Non-pigmented ciliary epithelial cell (primary cell): ENCODE data around the gene TFCP2L1.

Experiments
- DNase-seq: peaks from one replicate; pipeline ENCODE4 v3.0.0-alpha.2; 2010; ENCODE audit warnings: low read depth

The TFCP2L1 gene

GRCh38 chr2:121196132-121196848 lies 88.7 kb downstream of the TFCP2L1 start:
- DNase-seq = no peak

DNA sequence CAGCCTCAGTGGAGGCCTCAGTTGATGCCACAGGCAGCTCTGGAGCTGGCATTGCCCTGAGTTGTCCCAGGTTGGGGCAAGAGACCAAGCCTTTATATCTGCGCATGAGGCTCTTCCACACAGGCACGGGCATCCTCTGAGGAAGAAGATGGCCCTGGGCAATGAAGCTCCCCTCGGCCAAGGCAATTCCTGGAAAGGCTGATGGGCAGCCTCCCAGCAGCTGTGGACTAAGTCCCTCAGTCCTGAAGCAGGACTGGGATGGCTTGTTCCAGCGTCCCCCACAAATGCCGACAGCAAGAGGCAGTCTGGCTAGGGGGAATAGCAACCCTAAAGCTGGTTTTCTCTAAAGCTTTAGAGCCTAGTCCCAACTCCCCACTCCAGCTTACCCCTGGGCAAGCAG lies 90.0 kb downstream of the TFCP2L1 start:
- DNase-seq = no peak

GRCh38 chr2:121194626-121195025 lies 90.4 kb downstream of the TFCP2L1 start:
- DNase-seq = no peak

DNA sequence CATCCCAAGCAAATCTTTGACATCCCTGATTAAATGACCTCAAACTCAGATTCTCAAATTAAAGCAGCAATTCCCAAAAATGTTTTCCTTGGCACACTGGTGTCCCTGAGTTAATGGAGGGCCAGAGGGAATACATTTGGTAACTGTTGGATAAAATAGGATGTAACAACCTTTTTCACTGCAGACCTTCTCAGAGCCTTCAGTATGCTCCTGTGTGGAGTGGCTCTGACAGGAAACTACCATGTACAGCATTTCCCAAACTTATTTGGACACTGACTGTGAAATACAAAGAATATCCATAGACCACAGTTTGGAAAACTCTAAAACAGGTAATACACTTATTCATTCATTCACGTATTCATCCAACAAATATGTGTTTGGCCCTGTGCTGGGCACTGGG lies 91.8 kb downstream of the TFCP2L1 start:
- no peak for DNase-seq

- no peak for DNase-seq
Observed at GRCh38 chr2:121192576-121192975, 92.4 kb downstream of the TFCP2L1 start.

GRCh38 chr2:121191191-121192170 lies 93.5 kb downstream of the TFCP2L1 start:
- DNase-seq = no peak

DNA sequence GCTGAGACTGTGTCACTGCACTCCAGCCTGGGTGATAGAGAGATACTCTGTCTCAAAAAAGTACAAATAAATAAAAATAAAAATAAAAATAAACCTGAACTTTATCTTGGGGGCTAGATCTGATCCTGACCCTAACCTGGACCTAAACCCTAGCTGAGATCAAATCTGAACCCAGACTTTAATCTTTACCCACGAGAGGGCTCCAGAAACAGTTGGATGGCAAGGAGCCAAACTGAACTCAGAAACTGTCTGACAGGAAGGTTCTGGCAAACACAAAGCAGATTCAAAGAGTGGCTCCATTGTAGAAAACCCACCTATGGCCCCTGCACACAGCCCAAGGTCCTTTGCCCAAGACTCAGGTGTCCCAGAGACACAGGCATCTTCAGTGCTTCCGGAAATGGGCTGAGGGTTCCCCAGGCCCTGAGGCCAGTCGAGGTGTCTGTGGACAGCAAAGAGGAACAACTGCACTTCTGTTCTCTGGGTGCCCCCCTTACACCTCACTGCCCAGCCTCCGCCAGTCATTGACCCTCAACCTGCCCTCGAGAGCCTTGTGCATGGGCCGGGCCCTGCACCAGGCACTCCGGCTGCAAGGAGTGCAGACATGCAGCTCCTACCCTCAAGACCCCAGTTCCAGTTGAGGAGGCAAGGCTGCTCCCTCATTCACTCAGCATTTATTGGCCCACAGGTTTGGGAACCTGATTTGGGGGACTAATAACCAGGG lies 95.2 kb downstream of the TFCP2L1 start:
- no peak for DNase-seq

GRCh38 chr2:121189011-121189410 lies 96.0 kb downstream of the TFCP2L1 start:
- no peak for DNase-seq

GRCh38 chr2:121187982-121188411 lies 97.0 kb downstream of the TFCP2L1 start:
- no peak for DNase-seq

DNA sequence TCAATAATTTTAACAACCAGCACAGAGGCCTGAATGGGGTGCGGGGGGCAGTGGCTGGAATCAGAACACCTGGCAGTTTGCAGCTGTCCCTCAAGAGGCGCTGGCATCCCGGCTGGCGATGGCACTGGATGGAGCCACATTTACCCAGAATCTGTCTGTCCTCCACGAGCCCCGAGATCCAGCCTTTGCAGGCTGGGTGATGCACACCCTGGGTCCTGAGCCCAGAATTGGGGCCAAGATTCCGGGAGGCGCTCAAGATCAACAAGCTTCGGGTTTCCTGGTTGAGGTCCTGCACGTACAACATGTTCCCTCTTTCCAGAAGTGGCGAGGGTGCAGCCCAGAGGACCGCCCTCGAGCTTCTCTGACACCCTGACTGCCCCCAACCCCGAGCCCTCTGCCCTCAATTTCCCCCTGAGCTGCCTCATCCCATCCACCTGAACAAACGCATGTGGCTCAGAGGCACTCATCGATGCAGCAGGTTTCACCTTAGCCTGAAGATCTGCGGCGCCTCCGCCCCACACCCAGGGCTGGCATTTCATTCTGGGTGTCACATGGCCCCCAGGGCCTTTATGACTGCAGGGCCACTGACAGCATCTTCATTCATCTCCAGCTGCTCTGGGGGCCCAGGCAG lies 97.5 kb downstream of the TFCP2L1 start:
- no peak for DNase-seq

GRCh38 chr2:121186261-121186660 lies 98.7 kb downstream of the TFCP2L1 start:
- no peak for DNase-seq

DNA sequence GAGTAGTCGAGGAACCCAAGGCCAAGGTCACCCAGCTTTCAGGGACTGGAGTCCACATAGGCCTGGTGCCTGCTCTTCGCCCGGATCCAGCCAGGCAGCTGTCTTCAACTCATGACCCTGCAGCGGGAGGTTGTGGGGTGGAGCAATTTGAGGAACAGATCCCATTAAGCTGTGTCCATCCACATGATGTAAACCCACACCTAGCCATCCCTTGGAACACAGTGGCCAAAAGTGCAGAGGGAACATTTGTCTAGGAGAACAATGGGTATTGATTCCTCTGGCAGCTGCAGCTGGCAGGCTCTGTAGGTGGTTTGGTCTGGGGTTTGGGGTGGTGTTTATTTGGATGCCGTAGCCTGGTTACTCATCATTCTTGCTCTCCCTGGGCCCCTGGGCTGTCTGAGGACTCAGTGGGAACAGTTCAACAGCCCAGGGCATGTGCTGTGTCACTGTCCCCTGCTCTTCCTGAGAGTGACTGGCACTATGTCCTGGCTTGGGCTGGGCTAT lies 99.4 kb downstream of the TFCP2L1 start:
- no peak for DNase-seq

DNA sequence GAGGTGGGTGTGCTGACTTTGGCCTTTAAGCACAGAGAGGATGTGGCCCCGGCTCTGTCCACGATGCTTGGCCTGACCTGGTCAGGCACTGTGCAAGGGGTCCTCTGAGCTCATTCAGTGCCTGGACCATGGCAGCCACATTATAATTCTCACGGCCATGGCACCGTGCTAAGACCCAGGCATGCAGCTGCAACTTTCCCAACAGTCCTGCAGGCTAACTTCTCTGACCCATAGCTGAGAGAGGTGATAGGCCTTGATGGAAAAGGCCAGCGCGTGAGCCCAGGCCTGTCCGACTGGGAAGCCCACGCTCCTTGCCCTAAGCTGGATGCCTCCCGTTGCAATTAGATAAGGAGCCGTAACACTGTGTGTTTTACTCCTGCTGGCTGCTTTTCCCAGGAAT lies 99.9 kb downstream of the TFCP2L1 start:
- DNase-seq = no peak

GRCh38 chr2:121184248-121184862 lies 100.6 kb downstream of the TFCP2L1 start:
- no peak for DNase-seq

DNA sequence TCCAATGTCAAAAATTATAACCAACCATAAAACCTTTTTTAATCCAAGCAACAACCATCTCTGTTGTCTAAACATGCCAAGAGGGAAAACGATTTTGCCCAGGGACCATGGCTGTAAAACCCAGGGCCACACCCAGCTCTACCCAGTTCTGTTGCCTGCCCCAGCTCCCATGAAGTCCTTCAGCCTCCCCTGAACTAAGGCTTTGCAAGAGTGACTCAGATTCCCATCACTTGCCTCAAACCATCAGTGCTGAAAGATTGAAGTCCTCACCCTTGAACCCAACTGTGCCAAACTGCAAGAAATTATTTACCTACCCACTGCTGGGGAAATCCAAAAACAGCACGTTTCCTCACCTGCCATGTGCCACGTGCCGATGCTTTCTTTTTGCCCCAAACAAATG lies 102.5 kb downstream of the TFCP2L1 start:
- DNase-seq = no peak

GRCh38 chr2:121179467-121179866 lies 105.5 kb downstream of the TFCP2L1 start:
- DNase-seq = no peak

DNA sequence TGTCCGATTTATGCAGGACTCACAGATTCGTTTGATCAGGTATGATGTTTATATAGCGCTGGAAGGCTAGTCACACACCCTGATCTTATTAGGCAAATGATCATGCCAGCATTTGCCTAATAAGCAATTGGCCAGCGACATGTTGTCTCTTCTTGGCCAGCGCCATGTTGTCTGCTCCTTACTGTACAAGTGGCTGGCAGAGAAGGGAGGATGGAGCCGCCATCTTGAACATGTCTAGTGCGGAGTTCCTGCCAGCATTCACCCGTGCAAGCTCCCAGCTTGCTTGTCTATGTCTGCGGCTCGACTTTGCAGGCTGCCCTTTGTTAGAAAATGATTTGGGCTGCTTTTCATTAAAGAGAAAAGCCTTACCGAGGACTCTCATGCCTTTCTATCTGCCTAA lies 106.3 kb downstream of the TFCP2L1 start:
- DNase-seq = no peak

DNA sequence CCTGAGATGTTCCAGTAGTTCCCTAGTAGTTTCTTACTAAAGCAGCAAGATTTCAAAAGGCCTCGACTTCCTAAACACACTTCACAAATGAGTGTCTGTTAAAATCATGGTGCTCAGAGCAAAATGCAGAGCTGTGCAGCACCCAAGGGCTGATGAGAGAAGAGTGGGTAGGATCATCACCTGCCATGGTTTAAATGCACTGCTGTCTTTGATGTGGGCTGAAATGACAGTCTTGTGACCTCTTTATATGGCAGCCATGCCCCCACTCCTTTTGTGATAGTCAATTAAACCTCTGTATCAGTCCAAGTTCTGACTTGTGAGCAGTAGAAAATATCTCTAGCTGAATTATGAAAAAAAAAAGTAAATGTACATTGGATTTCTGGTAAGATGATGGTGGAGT lies 107.1 kb downstream of the TFCP2L1 start:
- no peak for DNase-seq

DNA sequence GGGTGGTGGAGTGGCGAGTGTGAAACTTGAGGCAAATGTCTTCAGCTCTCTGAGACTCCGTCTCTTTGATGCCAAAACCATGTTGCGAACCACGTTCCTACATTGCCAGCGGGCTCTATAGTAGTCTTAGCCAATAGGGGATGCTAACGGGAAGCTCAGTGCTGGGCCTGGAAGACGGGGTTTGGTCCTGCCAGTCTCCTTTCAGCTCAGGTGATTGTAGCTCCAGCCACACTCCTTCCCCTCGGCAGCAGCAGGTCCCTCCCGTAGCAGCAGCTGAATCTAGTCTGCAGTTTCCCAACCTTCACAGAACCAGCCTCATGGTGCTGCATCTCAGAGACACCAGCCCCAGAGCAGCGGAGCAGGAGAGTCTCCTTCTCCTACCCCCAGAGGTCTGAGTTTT lies 109.7 kb downstream of the TFCP2L1 start:
- DNase-seq = no peak

GRCh38 chr2:121173806-121174205 lies 111.2 kb downstream of the TFCP2L1 start:
- DNase-seq = no peak

DNA sequence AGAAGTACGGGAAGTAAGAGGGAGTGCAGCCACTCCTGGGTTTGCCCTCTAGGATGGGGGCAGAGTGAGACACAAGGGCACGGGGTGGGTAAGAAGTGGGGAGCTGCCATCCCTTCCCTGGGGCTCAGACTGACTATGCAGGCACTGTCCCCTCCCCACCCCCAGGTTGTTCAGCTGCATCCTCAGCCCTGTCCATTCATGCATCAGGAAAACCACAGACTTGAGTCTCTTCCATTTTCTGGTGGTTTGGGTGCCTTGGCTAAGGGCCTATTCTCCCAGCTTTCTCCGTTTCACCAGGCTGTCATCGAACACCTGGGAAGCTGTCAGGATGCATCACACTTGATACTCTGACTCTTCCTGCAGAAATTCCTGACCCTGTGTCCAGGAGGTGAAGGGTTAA lies 111.9 kb downstream of the TFCP2L1 start:
- DNase-seq = no peak
